SKM-1 treated with dmso at 0.1 percent for 144 hours (cell line): ENCODE measurements around the gene KRT40.

Source experiments
- DNase-seq: peaks from one replicate; lab custom pipeline; 2025; ENCODE audit not compliant: unreplicated experiment; lab: John Stamatoyannopoulos, UW

KRT40 gene

DNA sequence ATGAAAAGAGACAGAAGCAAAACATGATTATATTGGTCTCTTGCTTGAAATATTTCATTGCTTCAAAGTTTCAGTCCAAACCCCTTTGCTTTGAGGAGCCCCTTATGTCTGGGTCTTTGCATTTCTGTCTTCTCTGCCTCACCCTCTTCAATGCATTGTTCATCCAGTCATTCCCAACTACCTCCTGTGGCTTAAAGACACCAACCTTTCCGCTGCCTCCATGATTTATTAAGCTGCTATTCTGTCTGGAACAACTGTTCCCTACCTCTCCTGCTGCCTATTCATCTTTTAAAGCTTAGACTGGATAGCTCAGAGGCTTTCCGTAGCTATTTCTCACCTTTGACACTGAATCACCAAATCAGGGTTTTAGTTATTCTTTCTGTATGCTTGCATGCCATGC, 13.2 kb upstream of the KRT40 start:
- DNase-seq: no peak

DNA sequence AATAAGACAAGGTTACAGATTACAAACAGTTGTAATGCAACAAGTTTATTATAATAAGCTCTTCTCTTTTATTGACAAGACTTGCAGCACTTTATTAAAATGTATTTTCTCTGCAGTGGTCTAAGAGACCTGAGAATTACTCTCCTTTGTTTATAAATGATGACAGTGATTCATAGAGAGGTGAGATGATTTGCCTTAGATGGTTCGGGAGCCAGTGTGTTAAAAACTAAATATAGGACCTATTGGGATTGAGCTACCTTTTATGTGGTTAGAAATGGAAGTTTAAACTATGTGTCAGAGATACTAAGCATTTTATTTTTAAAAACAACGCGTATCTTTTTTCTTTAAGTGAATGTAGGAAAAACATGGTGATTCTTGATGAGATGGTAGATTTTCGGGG, 12.7 kb upstream of the KRT40 start:
- DNase-seq: no peak

DNA sequence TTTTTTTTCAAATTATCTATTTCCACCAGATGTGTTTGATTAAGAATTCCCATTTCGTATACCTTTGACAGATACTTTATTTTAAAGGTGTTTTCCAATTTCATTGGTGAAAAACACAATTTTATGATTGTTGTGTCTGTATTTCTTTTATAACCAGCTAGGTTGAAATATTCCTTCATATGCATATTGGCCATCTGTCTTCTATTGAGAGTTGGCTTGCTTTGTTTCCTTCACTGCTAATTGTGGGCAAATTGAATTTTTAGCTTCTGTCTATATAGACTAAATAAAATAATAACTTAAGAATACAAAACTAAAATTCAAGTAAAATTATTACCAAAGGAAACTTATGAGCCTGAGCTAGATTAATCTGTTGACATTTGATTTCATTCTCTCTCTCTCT, 11.0 kb upstream of the KRT40 start:
- DNase-seq: no peak

DNA sequence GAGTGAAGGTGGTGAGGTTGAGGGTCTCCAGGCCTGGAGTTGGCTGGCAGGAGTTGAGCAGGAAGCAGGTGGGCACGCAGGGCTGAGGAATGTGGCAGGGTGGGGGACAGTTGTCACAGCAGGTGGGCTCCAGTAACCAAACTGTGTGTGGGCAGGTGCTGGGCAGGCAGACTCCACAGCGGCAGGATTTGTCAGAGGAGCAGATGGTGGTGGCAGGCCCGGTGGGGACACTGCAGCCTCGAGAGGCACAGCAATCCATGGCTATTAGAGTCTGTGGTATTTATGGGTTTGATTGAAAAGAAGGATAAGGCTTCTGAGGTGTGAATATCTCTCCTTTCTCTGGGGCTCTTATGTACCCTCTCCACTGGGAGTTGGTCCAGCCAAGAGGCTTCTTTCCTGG, 9.7 kb upstream of the KRT40 start, which contains the start of gene KRTAP3-3:
Gene KRTAP3-3, minus strand, starts transcription at position 326 of the 400 bp plus-strand sequence. Its CDS starts 67 bp downstream, at position 259.
- DNase-seq: no peak

DNA sequence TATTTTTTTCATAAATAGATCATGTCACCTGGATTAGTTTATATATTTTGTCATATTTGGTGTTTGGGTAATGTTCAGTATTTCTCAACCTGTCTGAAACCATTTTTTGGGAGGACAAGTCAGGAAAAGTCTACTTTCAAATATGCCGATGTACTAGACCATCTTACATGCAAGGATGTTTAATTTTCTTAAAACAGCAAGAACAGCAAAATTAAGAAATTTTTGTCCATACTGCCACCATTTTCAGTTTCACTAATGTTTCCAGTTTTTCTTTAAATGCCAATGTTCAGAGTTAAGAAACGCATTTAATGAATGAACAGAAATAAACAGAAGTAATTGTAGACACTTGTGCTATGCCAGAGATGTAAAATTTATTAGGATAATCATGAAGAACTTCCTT, 9.0 kb upstream of the KRT40 start:
- no peak for DNase-seq

DNA sequence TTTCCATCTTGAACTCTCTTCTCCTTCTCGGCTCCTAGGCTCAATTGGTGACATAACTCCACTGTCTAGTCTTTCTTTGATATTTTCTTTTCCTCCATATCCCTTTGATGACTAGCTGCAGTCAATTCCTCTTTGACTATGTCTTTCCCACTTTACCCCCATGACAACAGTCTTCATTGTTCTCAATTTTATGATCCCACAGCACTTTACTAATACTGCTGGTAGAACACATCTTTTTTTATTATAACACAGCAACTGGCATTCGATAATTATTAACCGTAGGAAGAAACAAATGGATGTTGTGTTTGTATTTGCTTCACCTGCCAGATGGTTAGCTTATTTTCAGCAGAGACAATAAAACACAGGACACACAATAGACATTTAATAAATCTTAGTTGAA, 8.5 kb upstream of the KRT40 start:
- DNase-seq: no peak

DNA sequence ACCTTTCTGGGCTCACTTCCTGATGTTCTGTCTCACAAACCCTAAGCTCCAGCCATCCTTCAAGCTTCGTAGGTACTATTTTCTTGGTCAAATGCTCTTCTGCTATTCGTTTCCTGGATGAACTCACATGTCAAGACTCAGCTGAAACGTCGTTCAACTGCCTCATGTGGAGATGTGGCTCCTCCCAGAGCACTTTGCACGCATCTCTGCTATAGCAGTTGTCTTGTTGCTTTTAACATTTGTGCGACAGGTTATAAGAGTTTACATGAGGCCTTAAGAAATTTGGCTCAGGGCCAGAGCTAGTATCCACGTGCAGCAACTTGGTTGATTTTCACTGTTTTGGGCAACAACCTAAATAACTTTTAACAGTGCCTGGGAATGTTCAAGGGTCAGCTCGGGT, 2.8 kb upstream of the KRT40 start:
- no peak for DNase-seq

DNA sequence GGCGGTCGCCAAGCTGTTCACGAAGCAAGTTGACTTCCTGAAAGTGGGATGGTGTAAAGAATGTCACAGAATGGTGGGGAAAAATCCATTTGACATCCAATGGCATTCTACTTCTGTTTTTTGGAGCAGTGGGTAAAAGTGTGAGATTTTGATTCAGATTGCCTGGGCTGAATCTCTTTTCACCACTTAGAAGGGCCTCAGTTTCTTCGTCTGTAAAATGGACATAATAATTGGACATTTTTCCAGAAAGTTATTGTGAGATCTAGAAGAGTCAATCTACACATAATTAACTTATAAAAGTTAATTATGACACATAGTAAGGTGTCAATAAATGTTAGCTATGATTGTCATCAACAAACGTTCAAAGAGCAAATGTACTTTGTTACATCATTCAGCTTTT, 3.0 kb downstream of the KRT40 start:
- DNase-seq: no peak

DNA sequence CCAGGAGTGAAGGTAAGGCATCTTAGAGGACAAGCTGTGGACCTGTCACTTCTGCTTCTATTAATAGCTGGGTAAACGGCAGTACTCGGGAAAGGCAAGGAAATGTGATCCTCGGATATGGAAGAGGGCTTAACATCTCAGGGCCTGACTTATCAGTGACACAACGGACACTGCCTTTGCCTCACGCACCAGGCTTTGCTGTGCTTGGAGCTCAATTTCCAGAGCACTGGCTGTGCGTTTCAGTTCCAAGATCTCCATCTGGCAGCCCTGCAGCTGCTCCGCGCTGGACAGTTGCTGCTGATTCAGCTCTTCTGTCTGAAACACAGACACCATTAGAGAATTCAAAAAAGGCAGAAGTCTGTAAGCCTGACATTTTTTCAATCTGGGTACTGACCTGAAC, 3.5 kb downstream of the KRT40 start:
- no peak for DNase-seq

DNA sequence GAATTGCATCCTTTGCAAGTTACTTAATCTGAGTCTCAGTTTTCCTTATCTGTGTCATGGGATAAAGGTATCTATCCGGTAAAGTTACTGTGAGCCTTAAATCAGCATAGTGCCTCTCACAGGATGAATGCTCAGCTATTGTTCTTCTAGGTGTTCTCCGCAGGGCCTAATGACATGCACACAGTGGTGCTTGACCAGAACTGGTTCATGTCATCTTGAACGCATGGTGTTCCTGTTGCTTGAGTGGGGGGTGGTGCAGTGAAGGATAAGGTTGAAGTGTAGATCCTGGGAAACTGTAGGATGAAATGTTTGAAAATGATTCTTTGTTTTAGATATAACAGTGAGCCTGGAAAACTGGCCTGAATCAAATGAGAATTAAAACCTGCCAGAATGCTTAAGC, 4.0 kb downstream of the KRT40 start:
- DNase-seq: no peak

DNA sequence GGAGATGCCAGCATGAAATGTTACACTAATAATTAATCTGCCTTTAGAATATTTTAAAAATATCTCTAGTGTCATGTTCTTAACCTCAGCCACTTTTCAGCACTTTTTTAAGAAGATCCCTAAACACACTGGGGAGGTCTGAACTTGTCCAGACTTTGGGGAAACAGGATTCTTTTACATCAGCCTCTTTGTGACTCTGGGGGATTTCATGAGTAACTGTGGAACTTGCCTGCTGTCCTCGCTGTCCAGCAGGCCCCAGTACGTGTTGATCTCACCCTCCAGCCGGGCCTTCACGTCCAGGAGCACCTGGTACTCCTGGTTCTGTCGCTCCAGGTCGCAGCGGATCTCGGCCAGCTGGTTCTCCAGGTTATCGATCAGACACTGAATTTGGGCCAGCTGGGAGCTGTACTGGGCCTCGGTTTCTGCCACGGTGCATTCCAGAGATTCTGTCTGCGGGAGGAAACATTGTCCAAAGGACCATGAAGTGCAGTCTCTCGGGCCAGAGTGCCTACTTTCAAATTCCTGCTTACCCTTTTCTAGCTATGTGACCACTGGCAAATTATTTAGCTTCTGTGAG, 5.5 kb downstream of the KRT40 start:
- DNase-seq: no peak

DNA sequence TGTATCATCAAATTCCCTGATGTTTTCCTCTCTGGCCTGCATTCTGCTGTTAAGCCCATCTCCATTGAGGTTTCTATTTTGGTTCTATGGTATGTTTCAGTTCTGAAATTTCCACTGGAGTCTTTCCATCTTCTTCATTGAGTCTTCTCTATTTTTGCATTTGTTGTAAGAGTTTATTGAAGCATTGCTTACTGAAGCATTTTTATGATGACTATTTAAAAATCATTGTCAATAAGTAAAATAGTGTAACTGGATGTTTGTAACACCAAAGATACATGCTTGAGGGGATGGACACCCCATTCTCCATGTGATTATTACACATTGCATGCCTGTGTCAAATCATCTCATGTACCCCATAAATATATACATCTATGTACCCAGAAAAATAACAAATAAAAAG, 8.6 kb downstream of the KRT40 start:
- DNase-seq: no peak

DNA sequence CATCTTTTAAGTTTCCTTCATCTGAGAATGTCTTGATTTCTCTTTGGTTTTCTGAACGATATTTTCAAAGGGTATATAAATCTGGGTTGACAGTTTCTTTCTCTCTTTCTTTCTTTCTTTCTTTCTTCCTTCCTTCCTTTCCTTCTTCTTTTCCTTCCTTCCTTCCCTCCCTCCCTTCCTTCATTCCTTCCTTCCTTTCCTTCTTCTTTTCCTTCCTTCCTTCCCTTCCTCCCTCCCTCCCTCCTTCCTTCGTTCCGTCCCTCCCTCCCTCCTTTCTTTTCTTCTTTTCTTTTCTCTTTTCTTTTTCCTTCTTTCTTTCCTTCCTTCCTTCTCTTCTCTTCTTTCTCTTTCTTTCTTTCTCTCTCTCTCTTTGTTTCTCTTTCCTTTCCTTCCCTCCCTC, 9.8 kb downstream of the KRT40 start:
- no peak for DNase-seq

DNA sequence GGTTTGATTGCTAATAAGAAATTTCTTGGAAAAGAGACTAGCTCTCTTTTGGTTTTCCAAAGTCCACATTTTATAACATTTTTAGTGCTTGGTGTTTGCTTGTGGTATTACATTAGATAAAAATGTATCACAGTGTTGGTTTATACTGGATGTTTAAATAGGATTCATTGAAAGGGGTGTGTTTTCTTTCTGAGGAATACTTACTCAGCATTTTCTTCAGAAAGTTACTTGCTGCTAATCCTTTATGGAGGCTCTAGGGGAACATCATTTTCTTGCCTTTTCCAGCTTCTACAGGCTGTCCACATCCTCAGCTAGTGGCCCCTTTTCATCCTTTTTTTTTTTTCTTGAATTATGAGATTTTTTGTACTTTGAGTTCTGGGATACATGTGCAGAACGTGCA, 16.5 kb downstream of the KRT40 start:
- no peak for DNase-seq

DNA sequence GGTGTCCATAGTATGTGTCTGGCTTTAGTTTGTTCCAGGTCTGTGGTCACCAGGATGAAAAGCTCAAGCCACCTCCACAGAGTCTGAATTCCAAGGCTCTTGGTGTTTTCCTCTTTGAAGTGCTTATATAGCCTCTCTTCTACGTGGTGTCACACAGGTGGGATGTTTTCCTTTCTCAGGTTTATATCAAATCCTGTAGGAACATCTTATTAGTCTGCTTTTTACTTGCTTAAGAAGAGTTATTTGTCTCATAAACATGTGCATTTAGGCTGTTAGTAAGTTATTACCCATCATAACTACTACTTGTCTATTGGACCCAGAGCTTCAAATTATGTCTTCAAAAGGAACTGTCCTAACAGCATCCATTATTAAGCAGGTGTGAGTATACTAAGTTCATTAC, 17.3 kb downstream of the KRT40 start, which contains the start of gene KRT39:
Gene KRT39, minus strand, starts transcription at position 101 of the 400 bp plus-strand sequence. Its CDS starts 92 bp downstream, at position 9.
- no peak for DNase-seq

DNA sequence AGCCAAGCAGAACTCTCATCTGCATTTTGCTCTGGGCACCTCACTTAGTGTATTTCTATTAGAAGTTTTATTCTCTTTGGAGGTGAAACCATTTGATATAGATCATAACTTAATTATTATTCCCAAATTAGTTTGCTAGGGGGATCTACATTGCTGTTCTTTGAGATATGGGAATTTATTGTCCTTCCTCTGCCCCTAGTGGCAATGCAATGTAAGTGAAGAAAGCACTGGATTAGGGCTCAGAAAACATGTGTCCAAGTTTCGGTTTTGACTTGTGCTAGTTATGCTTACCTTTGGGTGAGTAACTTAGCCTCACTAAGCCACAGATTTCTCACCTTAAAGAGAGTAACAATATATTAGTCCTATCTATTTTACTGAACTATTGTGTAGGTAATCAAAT, 20.3 kb downstream of the KRT40 start:
- peak; percentile 12 for DNase-seq

DNA sequence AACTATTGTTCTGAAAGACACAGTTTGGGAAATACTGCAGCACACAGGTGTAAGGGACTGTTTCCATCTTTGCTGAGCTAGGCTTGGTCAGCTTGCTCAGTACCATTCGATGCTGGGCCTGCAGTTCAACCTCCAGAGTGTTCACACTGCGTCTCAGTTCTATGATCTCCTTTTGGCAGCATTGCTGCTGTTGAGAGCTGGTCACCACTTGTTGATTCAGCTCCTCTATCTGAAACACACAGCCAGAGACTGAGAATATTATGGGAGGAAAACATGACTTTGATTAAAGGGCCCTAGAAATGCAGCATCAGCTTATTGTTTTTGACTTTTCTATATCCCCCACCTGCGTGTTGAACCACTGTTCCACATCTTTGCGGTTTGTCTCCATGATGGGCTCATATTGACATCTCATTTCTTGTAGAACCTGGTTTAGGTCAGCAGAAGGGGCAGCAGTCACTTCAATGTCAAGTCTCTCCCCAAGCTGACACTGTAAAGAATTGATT, 22.0 kb downstream of the KRT40 start:
- no peak for DNase-seq

DNA sequence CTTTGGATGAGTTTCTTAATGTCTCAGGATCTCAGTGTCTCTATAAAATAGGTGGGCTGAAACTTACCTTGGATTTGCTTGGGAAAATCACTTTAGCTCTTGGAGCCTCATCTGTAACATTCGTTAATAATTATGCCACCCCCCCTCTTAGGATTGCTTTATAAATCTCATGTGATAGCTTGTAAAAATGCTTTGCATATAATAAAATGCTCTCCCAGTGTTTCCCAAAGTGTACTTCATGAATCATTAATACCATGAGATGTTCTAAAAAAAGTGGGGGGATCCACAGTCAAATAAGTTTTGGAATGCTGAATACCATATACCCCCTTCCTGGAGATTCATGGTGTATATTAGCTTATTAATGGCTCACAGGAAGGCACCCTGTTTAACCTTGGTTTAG, 22.5 kb downstream of the KRT40 start:
- no peak for DNase-seq

DNA sequence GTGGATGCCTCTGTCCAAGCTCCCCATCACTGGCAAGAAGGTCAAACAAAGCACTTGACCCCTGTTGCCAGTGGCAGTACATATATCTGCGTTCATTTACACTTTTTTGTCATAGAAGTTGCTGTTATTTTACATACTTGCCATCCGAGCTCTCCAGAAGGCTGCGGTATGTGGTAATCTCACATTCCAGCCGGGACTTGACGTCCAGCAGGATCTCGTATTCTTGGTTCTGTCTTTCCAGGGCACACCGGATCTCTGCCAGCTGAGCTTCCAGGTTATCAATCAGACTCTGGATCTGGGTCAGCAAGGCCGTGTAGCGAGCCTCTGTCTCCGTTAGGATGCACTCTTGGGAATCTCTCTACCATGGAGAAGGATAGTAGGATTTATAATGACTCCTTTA, 24.0 kb downstream of the KRT40 start:
- no peak for DNase-seq

DNA sequence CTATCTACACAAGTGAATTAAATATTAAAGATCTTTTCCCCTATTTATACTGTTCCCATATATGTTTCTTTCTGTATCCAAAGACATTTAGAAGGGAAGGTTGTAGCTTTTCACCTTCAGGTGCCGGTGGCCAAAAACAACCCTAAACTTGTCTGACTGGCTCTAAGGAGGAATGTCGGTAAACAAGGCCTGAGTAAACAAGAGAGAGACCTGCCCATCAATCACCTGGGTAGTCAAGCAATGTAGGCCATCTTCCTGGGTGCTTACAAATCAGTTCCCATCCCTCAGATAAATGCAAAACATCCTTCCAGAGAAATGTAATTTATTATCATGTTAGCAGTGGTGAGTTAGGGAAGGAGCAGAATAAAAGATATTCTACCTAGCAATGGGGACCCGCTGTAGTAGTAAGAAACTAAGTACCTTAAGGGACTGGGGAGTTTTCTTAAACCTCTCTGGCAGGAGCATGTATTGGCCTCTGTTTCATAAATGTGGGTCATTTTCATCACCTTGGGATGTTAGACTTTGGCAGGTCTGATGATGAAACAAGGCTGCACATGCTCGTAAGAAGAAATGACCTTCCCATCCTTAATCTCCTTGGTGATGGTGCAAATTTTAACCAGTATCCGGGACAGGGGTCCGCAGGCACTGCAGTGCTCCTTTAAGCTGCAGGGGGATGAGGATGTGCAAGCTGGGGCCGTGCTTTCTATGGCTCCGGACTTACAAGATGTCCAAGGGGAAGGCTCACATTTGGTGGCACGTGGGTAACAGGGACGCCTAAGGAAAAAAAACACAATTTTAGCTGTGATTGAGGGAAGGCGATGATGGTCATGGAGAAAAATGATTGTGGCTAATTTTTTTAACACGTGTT, 25.8 kb downstream of the KRT40 start:
- DNase-seq: no peak

DNA sequence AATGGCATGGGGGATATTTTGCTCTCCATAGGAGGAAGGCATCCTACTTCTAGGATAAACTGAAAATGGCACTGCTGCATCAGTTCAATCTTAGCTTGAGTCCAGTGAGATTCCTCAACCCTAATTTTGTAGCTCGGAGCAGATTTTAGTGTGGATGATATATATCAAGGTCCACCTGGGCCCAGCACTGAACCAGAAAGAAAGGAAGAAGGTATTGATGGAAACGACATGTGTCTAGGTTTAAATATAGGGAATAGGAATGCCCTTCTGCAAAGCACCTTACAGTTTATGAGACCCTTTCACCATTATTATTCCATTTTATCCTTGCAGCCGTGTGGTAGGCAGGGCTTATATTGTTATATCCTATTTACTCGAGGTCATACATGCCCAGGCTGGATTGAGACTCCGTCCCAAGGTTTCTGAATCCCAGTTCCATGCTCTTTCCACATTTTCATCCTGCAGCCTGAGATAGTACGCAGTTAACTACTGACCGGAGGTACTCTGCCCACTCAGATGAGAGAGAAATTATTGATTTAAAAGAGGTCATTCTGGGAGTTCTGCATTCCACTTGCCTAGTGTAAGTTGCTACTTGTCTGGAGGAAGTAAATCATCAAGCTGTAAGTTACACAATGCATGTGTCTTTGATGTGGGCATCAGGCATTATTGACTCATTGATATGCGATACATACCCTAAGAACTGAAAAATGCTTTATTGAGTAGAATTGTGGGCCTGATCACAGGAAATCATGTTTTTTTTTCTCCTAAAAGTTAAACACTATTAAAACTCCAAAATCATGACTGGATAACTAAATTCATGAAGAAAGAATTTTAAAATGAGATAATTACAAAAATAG, 27.5 kb downstream of the KRT40 start:
- no peak for DNase-seq

DNA sequence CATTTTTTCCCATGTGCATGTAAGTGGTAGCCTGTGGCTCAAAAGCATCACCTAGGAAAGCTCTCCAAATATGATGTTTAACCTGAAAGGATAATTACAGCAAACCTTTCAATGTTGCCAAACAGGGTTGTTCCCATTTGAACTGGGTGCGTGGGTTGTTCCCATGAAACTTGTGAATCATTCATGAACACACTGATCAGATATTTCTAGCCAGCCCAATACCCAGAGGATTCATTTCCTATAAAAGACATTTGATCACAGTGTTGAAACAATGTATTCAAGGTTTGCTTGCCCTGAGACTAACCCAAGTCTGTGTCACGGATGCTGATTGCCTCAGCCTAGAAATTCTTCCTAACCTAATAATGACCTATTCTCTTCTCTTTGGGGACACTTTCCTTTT, 30.2 kb downstream of the KRT40 start:
- no peak for DNase-seq
